ENCODE results near the gene TM2D3. TPM values are rescaled to one million over a fixed set of nuclear protein-coding genes. Genes with fewer than 3 reads are reported as not detected.
A peak's percentile ranks its signal among the peaks of the same experiment; 100 is the strongest.

TM2D3 gene
- total and polyA plus RNA-seq, 2 donors (not counting 3 experiments of a cell fraction or from before 2014, with no cell fraction given), result 34.3 to 51.5 TPM

DNA sequence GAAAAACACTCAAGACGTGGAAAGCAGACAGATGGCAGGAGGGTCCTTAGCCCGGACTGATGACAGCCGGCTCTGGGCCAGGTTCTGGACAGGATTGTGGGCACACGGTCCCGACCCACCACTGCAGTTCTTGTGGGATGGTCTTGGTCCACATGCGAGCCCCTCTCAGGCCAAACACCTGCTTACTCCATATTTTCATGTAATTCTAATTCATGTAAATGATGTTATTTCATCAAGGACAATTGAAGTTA lies 32.6 kb downstream of the TM2D3 start:
- H3K4me2 ChIP-seq (ENCODE audit: insufficient read depth, low read length), result no peak overlapping the region
- no peaks in the 10 kb centered on the region for H3K9me3 ChIP-seq (replicated peaks; ENCODE audit: control insufficient read depth, insufficient read depth, low read length)
- no peaks in the 10 kb centered on the region for H3K9me1 ChIP-seq (replicated peaks; ENCODE audit: control insufficient read depth, extremely low read depth, insufficient read depth, low read length)
- BruUV-seq (replicated peaks), result no TSS peak
- no peaks in the 10 kb centered on the region for H4K20me1 ChIP-seq (replicated peaks; ENCODE audit: control insufficient read depth, extremely low read depth, insufficient read depth, low read length)
- H3K4me1 ChIP-seq (ENCODE audit: control insufficient read depth, extremely low read depth, insufficient read depth, low read length), result no peaks in the 10 kb centered on the region
- TF ChIP-seq MYC (IDR thresholded peaks at IDR 0.05; ENCODE audit: low read depth, low read length) (no peak), POLR2AphosphoS5 (IDR thresholded peaks at IDR 0.05; ENCODE audit: insufficient read depth, low read depth, low read length) (no peak), FOS (IDR thresholded peaks at IDR 0.05; ENCODE audit: borderline replicate concordance, insufficient read depth, low read length) (no peak), POLR2A (IDR thresholded peaks at IDR 0.05; ENCODE audit: low read depth, low read length) (no peak), EZH2 (IDR thresholded peaks at IDR 0.05; ENCODE audit: borderline replicate concordance, low read depth, low read length, severe bottlenecking) (no peak)
- FAIRE-seq (no peak), DNase-seq (ENCODE audit: low read depth, low spot score) (no peak)
- H3K27me3 ChIP-seq (ENCODE audit: control insufficient read depth in 2 of 2, insufficient read depth in 2 of 2, low read length in 2 of 2), result no peaks in the 10 kb centered on the region
- no peaks in the 10 kb centered on the region for H3K36me3 ChIP-seq (ENCODE audit: control insufficient read depth in 2 of 2, extremely low read depth in 1 of 2, insufficient read depth in 2 of 2, low read length in 2 of 2)
- H3K9ac ChIP-seq (replicated peaks; ENCODE audit: extremely low read depth, insufficient read depth, low read length), result no peak overlapping the region
- no peaks in the 10 kb centered on the region for H3K79me2 ChIP-seq (ENCODE audit: control insufficient read depth, insufficient read depth, low read length)
- no peak overlapping the region for H3K27ac ChIP-seq (ENCODE audit: insufficient read depth, low read depth, low read length)
- ChIA-PET CTCF (no interaction called here), POLR2A (no interaction called here)
- H2AFZ ChIP-seq (ENCODE audit: low read depth, low read length), result no peak overlapping the region
- dilution Hi-C loops (cut with MboI; ENCODE audit: extremely low pct_ligation_motif_present, low sequenced_read_pairs), result no loop called here
- intact Hi-C loops (cut with micrococcal nuclease), result no loop called here
- no peak overlapping the region for H3K4me3 ChIP-seq (replicated peaks in 1 of 3; ENCODE audit: insufficient read depth in 1 of 3, low read depth in 1 of 3, low read length in 3 of 3)

DNA sequence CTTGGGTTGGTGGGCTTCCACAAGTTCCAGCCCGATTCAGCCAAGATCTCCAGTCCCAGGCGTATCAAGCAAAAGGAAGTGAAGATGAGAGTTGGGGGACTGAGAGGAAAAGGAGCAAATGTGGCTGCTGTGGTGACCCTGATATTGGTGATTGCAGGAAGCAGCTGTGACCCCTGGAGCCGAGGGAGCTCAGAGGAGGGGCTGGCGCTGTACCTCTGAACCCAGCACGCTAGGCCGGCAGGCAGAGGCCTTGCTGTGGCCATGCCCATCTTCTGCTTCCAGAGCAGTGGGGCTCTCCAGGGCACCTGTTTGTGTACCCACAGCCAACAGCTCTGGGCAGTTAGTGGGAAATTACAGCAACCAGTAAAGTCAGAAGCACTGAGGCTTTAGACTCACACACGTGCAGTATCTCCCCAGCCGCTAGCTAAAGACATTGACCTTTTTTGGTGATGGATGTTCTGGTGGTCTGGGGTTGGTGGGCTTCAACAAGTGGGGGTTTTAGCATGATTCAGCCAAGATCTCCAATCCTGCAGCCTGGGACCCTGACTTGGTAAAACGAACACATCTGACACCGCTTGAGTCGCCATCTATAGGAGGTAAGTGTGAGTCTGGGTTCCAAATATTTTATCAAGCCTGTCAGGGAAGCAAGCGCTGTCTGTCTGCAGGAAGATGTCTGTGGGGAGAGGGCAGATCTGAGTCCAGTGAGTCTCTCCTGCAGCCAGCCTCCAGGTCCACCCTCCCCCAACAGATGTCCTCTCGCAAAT lies 33.1 kb downstream of the TM2D3 start:
- Histone ChIP-seq H3K9ac (replicated peaks; ENCODE audit: extremely low read depth, insufficient read depth, low read length) (no peak overlapping the region), H3K79me2 (ENCODE audit: control insufficient read depth, insufficient read depth, low read length) (no peaks in the 10 kb centered on the region), H3K27ac (ENCODE audit: insufficient read depth, low read depth, low read length) (no peak overlapping the region), H3K9me3 (replicated peaks; ENCODE audit: control insufficient read depth, insufficient read depth, low read length) (no peaks in the 10 kb centered on the region), H3K4me3 (replicated peaks in 1 of 3; ENCODE audit: insufficient read depth in 1 of 3, low read depth in 1 of 3, low read length in 3 of 3) (no peak overlapping the region), H4K20me1 (replicated peaks; ENCODE audit: control insufficient read depth, extremely low read depth, insufficient read depth, low read length) (no peaks in the 10 kb centered on the region), H3K9me1 (replicated peaks; ENCODE audit: control insufficient read depth, extremely low read depth, insufficient read depth, low read length) (no peaks in the 10 kb centered on the region), H2AFZ (ENCODE audit: low read depth, low read length) (no peak overlapping the region), H3K4me1 (ENCODE audit: control insufficient read depth, extremely low read depth, insufficient read depth, low read length) (no peaks in the 10 kb centered on the region), H3K36me3 (ENCODE audit: control insufficient read depth in 2 of 2, extremely low read depth in 1 of 2, insufficient read depth in 2 of 2, low read length in 2 of 2) (no peaks in the 10 kb centered on the region), H3K4me2 (ENCODE audit: insufficient read depth, low read length) (no peak overlapping the region), H3K27me3 (ENCODE audit: control insufficient read depth in 2 of 2, insufficient read depth in 2 of 2, low read length in 2 of 2) (no peaks in the 10 kb centered on the region)
- no TSS peak for BruUV-seq (replicated peaks)
- DNase-seq (ENCODE audit: low read depth, low spot score) (peak; percentile 14), FAIRE-seq (no peak)
- ChIA-PET POLR2A (no interaction called here), CTCF (interaction anchor here (1.4 kb wide), 1 partner anchor 21 kb away, joined by 4 read pairs; no protein-coding TSS in a partner anchor)
- TF ChIP-seq FOS (IDR thresholded peaks at IDR 0.05; ENCODE audit: borderline replicate concordance, insufficient read depth, low read length) (no peak), JUN (IDR thresholded peaks at IDR 0.05; ENCODE audit: borderline replicate concordance, insufficient read depth, insufficient read length, low read depth) (no peak), EZH2 (IDR thresholded peaks at IDR 0.05; ENCODE audit: borderline replicate concordance, low read depth, low read length, severe bottlenecking) (no peak), POLR2A (IDR thresholded peaks at IDR 0.05; ENCODE audit: low read depth, low read length) (no peak), POLR2AphosphoS5 (IDR thresholded peaks at IDR 0.05; ENCODE audit: insufficient read depth, low read depth, low read length) (no peak), MYC (IDR thresholded peaks at IDR 0.05; ENCODE audit: low read depth, low read length) (no peak), GATA2 (IDR thresholded peaks at IDR 0.05; ENCODE audit: insufficient read depth, insufficient read length, low read depth, low read length) (no peak)
- TF ChIP-seq, protein P1, sequence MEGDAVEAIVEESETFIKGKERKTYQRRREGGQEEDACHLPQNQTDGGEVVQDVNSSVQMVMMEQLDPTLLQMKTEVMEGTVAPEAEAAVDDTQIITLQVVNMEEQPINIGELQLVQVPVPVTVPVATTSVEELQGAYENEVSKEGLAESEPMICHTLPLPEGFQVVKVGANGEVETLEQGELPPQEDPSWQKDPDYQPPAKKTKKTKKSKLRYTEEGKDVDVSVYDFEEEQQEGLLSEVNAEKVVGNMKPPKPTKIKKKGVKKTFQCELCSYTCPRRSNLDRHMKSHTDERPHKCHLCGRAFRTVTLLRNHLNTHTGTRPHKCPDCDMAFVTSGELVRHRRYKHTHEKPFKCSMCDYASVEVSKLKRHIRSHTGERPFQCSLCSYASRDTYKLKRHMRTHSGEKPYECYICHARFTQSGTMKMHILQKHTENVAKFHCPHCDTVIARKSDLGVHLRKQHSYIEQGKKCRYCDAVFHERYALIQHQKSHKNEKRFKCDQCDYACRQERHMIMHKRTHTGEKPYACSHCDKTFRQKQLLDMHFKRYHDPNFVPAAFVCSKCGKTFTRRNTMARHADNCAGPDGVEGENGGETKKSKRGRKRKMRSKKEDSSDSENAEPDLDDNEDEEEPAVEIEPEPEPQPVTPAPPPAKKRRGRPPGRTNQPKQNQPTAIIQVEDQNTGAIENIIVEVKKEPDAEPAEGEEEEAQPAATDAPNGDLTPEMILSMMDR (IDR thresholded peaks at IDR 0.05; ENCODE audit: extremely low read depth in 1 of 2, insufficient read depth in 1 of 2, low read depth in 1 of 2, low read length in 2 of 2), result no peak
- TF ChIP-seq, protein P2, sequence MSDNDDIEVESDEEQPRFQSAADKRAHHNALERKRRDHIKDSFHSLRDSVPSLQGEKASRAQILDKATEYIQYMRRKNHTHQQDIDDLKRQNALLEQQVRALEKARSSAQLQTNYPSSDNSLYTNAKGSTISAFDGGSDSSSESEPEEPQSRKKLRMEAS (IDR thresholded peaks at IDR 0.05; ENCODE audit: insufficient read depth, insufficient read length), result no peak
- dilution Hi-C loops (cut with MboI; ENCODE audit: extremely low pct_ligation_motif_present, low sequenced_read_pairs), result no loop called here
- intact Hi-C loops (cut with micrococcal nuclease), result no loop called here
